Hepatocyte (in vitro differentiated cells): Measurements from ENCODE around the gene YBX3.

Experiments used
- EZH2 ChIP-seq: fragments of 200-600 bp; sonication (generic); IDR thresholded peaks from 2 replicates; pipeline ENCODE4 v1.6.1; 2016; ENCODE audit warnings: antibody characterized with exemption, mild to moderate bottlenecking, borderline replicate concordance
- TF ChIP-seq, protein P1 (sequence below): fragments of 200-600 bp; sonication (generic); IDR thresholded peaks from 2 replicates; pipeline ENCODE4 v1.5.1; 2016; ENCODE audit warnings: antibody characterized with exemption, mild to moderate bottlenecking; ENCODE audit not compliant: poor library complexity

DNA sequence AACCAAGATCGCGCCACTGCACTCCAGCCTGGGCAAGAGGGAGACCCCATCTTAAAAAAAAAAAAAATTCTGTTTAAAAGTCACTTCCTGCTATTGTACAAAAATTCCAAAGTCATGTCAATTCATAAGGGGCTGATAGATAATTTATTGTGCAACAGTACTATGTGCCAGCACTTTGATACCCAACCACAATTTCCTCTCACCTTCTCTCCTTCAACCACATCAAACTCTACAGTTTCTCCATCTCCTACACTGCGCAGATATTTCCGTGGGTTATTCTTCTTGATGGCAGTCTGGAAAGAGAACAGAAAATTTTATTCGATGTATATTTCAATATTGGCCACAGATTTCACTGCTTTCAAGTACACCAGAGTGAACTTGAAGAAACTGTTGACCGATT lies 7.6 kb downstream of the YBX3 start:
- TF ChIP-seq, protein P1, sequence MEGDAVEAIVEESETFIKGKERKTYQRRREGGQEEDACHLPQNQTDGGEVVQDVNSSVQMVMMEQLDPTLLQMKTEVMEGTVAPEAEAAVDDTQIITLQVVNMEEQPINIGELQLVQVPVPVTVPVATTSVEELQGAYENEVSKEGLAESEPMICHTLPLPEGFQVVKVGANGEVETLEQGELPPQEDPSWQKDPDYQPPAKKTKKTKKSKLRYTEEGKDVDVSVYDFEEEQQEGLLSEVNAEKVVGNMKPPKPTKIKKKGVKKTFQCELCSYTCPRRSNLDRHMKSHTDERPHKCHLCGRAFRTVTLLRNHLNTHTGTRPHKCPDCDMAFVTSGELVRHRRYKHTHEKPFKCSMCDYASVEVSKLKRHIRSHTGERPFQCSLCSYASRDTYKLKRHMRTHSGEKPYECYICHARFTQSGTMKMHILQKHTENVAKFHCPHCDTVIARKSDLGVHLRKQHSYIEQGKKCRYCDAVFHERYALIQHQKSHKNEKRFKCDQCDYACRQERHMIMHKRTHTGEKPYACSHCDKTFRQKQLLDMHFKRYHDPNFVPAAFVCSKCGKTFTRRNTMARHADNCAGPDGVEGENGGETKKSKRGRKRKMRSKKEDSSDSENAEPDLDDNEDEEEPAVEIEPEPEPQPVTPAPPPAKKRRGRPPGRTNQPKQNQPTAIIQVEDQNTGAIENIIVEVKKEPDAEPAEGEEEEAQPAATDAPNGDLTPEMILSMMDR: no peak
- no peak for TF ChIP-seq EZH2
